Erythroblast (primary cell): Measurements from ENCODE around the gene DPYSL5.

Experiments
- DNase-seq, 2 experiments: peaks; one replicate each; lab custom pipeline; 2025; lab: John Stamatoyannopoulos, UW
- GATA1 ChIP-seq: IDR thresholded peaks from 2 replicates; pipeline ENCODE4 v1.6.1; 2011; ENCODE audit warnings: low read depth, mild to moderate bottlenecking, control low read depth, low read length, moderate library complexity
- POLR2A ChIP-seq: IDR thresholded peaks from 2 replicates; pipeline ENCODE4 v1.6.1; 2011; ENCODE audit warnings: mild to moderate bottlenecking, low read length

Gene DPYSL5

DNA sequence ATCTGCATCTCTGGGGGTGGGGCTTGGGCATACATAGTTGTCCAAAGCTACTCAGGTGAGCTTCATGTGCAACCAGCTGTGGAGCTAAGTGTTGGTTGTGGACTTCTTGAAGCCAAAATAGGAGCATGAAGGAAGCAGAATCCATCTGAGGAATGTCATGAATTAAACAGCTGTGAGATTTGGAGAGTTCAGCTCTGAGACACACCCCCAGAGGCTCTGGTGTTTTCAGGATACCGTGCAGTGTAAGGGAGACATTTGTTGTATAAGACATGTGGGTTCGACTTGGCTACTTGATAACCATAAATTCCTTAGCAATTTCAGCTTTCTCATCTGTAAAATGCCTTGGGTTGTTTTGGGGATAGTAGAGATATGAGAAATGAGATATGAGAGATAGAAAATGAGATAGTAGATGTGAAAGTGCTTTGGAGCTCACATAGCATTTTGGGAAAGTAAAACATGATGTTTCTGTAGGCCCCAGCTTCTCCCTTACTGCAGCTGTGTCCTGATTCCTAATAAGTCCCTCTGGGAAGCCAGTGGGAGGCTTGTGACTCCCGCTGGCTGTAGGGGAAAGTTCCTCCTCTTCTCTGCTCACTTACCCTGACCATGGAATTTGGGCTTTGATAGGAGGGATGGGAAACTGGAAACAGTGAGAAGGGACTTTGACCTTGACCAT lies 50.0 kb downstream of the DPYSL5 start:
- no peak for DNase-seq
- no peak for TF ChIP-seq POLR2A
- no peak for TF ChIP-seq GATA1

DNA sequence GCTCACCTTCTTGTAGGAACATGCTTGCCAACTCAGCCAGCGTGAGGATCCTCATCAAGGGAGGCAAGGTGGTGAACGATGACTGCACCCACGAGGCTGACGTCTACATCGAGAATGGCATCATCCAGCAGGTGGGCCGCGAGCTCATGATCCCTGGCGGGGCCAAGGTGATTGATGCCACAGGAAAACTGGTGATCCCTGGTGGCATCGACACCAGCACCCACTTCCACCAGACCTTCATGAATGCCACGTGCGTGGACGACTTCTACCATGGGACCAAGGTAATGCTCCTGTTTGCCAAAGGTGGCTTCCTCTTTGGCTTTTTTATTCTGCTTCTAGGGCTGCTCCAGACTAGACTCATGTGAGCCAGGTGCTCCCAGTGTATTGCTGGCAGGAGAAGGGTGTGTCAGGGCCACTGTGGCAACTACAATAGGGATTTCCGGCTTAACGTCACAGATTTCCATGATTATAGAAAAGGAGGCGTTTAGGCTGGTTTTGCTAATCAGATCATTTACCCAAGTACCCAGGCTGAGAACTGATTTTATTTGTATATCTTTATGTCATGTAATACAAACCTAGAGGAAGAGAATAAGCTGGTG lies 50.6 kb downstream of the DPYSL5 start:
- TF ChIP-seq POLR2A: no peak
- TF ChIP-seq GATA1: no peak

DNA sequence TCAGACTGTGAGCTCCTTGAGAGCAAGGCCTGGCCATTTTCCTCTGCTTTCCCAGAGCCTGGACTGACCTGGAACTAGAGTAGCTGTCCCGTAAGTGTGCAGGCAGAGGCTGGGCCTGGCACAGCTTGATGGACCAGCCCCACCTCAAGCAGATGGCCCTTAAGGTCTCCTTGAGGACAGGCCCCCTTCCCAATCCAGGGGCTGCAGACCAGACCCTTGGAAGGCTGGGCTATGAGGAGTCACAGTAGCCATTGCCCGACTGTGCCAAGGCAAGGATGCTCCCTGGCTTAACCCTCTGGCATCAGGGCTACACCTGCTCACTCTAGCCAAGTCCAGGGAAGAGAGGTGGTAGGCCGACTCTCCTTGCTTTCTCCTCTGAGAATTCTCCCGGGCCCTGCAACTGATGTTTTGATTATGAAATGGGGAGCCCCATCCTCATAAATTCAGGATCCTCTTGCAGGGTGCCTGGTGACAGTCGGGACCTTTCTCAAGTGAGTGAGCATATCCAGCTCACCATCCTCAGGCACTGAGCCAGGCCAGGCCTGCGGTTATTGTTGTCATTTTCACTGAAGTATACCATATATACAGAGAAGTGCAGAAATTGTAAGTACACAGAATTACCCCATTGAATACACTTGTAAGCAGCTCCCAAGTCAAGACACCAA lies 51.7 kb downstream of the DPYSL5 start:
- no peak for DNase-seq
- TF ChIP-seq GATA1 (no peak), POLR2A (no peak)

More for the DNA sequence above, 50.6 kb downstream of the DPYSL5 start:
- DNase-seq: no peak

DNA sequence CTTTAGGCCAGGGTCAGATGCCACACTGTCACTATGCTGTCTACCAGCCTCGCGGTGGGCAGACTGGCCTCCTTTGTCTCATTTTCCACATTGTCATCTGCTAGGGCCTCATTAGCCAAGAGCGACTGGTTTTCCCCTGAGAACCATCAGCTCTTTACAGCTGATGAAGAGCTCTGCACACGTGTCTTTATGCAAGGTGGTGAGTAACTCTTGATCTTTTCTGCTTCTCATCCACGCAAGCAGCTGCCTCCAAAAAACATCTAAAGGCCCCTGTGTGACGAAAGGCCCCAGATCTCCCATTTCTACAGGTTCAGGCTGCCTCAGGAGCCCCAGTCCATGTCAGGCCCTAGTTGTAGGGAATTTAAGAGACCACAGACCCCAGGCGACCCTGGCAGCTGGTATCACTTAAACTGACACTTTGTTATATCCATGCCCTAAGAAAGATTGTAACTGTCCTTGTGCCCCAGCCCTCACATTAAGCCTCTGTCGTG lies 52.9 kb downstream of the DPYSL5 start:
- DNase-seq: no peak
- TF ChIP-seq POLR2A: no peak
- TF ChIP-seq GATA1: no peak

DNA sequence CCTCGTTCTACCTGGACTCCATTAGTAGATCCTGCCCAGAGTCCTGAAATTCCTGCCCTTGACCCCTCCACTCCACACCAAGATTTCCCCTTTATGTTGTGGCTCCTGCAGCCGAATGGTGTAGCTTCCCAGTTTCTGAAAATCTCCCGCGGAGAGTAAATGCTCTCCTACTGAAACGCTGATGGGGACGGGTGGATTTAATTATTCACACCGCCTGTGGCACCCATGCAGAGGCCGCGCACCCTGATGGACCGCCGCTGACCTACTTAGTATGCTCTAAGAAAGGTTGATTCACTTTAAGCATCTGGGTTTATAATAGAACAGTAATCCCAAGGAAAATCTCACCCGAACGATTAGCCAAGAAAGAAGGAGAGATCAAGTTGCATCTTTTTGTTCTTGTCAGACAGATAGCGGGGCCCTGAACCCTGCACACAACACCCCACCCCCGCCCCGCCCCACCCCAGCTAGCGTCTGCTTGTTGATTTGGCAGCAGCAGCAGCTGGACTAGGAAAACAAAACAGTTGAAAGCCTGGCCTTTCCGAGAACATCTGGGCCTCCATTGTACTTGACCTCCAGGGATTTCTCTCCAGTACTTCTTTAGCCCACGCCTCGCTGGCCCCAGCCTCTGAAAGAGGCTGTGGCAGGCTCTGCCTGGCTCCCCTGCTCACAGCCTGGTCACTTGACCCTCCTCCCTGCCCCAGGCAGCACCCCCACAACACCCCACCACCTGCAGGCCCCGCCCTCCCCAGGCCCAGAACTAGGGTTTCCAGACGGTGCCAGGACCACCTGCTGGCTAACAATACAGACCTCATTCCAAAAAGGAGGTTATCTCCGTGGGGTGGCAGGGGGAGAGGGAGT lies 53.6 kb downstream of the DPYSL5 start:
- TF ChIP-seq GATA1 (no peak), POLR2A (no peak)
- DNase-seq: no peak

DNA sequence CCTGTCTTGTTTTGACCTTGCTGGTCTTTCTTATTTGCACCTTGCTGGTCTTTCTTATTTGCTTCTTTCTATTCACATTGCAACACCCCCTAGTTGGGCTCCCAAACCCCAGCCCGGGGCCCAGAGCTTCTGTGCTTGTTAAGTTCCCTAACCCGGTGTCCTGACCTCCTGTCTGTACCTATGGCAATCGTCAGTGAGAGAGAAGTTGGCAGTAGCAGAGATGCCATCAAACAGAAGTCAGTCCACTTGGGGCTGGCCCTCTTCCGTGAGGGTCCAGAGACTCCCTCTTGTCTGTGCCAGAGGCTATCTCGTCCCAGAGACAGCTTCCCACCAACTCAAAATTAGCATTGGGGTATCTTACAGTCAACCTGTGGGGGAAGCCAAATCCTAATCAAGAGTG lies 55.7 kb downstream of the DPYSL5 start:
- no peak for DNase-seq

DNA sequence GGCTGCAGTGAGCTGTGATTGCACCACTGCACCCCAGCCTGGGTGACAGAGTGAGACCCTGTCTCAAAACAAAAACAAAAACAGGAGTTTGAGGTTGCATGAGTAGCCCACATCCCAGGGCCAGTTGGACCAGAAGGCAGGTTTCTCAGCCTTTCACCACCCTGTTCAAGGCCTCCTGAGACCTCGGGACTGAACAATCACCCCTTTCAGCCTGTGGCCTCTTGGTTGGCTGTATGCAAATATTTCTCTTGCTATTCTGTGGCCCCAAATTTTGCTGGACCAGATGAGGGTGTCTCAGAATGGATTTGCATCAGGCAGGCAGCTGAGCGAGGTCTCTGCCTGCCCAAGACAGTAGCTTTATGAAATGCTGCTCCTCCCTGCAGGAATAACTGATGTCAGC lies 56.9 kb downstream of the DPYSL5 start:
- no peak for TF ChIP-seq GATA1
- no peak for TF ChIP-seq POLR2A
- DNase-seq: no peak

More for the DNA sequence above, 55.7 kb downstream of the DPYSL5 start:
- TF ChIP-seq POLR2A (no peak), GATA1 (no peak)

DNA sequence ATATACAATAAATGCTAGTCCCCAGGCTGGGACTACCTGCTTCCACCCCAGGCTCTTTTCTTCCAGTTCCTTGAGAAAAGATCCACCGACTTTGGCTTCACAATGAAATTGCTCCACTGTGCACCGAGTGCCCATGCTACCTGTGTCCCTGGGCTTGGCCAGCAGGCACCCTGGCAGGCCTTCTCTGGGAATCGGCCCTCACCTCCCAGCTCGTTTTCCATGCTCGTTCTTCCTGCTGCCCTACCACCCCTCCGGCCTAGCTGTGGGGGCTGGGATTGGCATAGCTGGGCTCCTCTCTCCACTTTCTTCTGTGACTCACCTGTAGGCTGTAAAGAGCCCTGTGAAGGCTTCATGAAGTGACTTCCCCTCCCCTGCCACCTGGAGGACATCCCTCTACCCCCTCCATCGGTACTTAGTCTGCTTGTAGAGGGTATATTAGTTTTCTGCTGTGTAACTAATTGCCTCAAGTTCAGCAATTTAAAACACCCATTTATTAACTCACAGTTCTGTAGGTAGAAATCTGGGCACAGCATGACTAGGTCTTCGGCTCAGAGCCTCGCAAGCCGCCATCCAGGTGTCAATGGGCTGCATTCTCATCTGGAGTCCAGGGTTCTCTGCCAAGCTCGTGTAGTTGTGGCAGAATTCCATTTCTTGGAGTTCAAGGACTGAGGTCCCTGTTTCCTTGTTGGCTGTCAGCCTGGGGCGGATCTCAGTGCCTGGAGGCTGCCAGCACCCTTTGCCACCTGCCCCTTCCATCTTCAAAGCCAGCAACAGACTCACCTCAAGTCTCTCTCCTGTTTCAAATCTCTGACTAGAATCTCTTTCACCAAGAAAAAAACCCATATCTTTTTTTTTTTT lies 57.6 kb downstream of the DPYSL5 start:
- TF ChIP-seq POLR2A: no peak
- no peak for TF ChIP-seq GATA1
- no peak for DNase-seq

DNA sequence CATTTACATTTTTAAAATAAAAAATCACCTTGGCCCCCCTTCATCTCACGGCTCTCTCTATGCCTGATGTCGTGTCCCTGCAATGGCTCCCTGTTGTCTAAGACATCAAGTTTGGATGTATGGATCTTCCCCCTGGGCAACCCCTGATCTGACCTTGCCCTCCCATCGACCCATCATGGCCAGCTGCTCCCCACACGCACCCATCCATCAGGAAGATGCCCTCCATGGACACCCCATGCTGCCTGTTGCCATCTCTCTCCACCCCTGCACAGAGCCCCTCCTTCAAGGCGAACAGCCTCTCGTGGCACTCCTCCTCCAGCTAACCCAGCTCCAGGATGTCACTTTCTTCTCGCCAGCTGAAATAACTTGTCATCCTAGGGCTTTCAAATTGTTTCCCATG lies 59.5 kb downstream of the DPYSL5 start:
- DNase-seq: no peak
- TF ChIP-seq GATA1 (no peak), POLR2A (no peak)

DNA sequence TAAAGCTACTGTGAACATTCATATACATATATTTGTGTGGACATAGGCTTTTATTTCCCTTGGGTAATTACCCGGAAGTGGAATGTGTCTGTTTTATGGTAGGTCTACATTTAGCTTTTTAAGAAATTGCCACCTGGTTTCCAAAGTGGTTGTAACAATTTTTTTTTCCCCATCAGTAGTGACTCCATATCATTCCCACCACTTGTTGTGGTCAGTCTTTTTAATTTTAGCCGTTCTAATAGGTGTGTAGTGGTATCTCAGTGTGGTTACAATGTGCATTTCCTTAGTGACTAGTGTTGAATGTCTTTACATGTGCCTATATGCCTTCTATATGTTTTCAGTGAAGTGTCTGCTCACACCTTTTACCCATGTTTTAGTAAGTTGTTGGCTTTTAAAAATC lies 62.2 kb downstream of the DPYSL5 start:
- TF ChIP-seq POLR2A (no peak), GATA1 (no peak)
- no peak for DNase-seq

DNA sequence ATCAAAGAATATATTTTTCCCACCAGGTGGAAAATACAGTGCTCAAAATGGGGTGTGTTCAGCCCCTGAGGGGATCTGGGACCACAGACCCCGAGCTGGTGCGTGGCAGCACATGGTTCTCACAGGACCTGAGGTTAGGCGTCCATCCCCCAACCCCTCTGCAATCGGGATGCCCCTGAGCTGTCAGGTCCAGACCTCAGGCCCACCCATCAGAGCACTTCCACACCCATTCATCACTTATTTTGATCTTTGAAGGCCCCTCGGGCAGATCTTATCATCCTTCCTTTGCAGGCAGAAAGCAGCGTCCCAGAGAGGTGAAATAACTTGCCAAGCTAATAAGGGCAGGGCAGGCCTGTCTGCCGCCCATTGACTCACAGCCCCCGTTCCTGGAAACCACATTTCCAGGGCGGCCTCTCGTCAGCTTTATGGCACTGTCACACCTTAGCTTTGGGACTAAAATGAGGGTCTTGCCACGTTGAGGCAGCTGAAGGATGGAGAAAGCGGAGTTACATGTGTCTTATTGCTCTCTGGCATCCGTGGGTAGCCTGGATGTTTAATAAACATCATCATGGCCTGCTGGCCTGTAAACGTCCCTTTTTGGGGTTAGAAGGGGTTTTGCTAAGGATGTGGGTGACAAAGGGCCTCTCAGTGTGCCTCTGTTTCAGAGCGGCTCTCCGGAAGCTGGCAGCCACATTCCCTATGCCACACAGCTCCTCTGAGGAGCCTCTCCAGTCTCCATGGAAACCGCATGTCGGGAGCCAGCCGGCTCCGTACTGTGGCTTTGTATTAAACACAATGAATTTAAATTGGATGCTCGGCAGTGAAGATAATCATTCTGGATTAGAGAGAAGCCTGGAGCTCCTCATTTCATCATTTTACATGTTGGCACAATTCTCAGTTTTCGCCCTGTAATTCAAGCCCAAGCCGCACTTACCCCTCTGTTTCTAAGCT lies 64.3 kb downstream of the DPYSL5 start:
- DNase-seq: no peak
- no peak for TF ChIP-seq POLR2A
- no peak for TF ChIP-seq GATA1

DNA sequence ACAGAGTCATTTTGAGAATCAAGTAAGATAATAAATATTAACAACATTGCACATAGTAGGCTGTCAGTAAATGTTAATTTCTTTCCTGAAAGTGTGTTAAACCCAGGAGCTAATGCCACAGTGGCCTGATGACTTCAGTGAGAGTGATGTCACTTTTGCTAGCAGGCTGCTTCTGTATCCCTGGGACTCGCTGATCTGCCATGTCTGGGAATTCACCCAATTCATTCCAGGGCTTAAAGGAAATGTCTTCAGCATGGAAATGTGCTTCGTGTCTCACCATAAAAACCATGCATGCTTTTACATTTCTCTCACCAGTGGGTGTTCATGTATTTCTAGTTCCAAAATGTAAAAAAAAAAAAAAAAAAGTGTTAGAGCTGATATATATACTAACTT lies 65.7 kb downstream of the DPYSL5 start:
- no peak for DNase-seq
- TF ChIP-seq GATA1 (no peak), POLR2A (no peak)
